HG03066 (cell line): ENCODE measurements around the gene KCNC1.

Source experiments
- ATAC-seq: cut with Tn5 transposase; IDR thresholded peaks from one replicate; pipeline ENCODE4 v1.9.1; 2021; ENCODE audit warnings: low read depth; ENCODE audit not compliant: unreplicated experiment

KCNC1 gene

GRCh38 chr11:17782145-17782544, 47.6 kb downstream of the KCNC1 start:
- ATAC-seq: no peak

- ATAC-seq: no peak
Observed at GRCh38 chr11:17782603-17783337, 48.2 kb downstream of the KCNC1 start.

- no peak for ATAC-seq
Observed at GRCh38 chr11:17783878-17784277, 49.3 kb downstream of the KCNC1 start.

- no peak for ATAC-seq
Observed at GRCh38 chr11:17786824-17787525, 52.4 kb downstream of the KCNC1 start.

- no peak for ATAC-seq
Observed at GRCh38 chr11:17788084-17788483, 53.5 kb downstream of the KCNC1 start.

- no peak for ATAC-seq
Observed at GRCh38 chr11:17790453-17790852, 55.9 kb downstream of the KCNC1 start.

GRCh38 chr11:17791144-17791543, 56.6 kb downstream of the KCNC1 start:
- no peak for ATAC-seq

- no peak for ATAC-seq
Observed at GRCh38 chr11:17792161-17792560, 57.6 kb downstream of the KCNC1 start.

- ATAC-seq: no peak
Observed at GRCh38 chr11:17793642-17794170, 59.1 kb downstream of the KCNC1 start.

GRCh38 chr11:17794981-17795380, 60.4 kb downstream of the KCNC1 start:
- no peak for ATAC-seq

GRCh38 chr11:17796154-17796553, 61.6 kb downstream of the KCNC1 start:
- no peak for ATAC-seq

- no peak for ATAC-seq
Observed at GRCh38 chr11:17798253-17798652, 63.7 kb downstream of the KCNC1 start.

- ATAC-seq: no peak
Observed at GRCh38 chr11:17798716-17799115, 64.1 kb downstream of the KCNC1 start.

GRCh38 chr11:17799147-17799546, 64.6 kb downstream of the KCNC1 start:
- no peak for ATAC-seq

GRCh38 chr11:17801166-17801565, 66.6 kb downstream of the KCNC1 start:
- ATAC-seq: no peak

- no peak for ATAC-seq
Observed at GRCh38 chr11:17802491-17802890, 67.9 kb downstream of the KCNC1 start.

GRCh38 chr11:17803754-17804334, 69.3 kb downstream of the KCNC1 start:
- ATAC-seq: no peak

- ATAC-seq: no peak
Observed at GRCh38 chr11:17805043-17805442, 70.5 kb downstream of the KCNC1 start.

GRCh38 chr11:17805873-17806272, 71.3 kb downstream of the KCNC1 start:
- ATAC-seq: no peak

- ATAC-seq: no peak
Observed at GRCh38 chr11:17807034-17807433, 72.5 kb downstream of the KCNC1 start.

GRCh38 chr11:17810041-17810440, 75.5 kb downstream of the KCNC1 start:
- ATAC-seq: no peak

- ATAC-seq: no peak
Observed at GRCh38 chr11:17810746-17811145, 76.2 kb downstream of the KCNC1 start.
